Right ventricle myocardium inferior (tissue), 1 donor: Measurements from ENCODE around the gene ULK2. TPM values are rescaled to one million over a fixed set of nuclear protein-coding genes. Genes with fewer than 3 reads are reported as not detected.

Experiments used
- ATAC-seq: fragments of 200-7000 bp; cut with Tn5 transposase; one replicate; pipeline ENCODE4 v1.9.1; 2020; ENCODE audit warnings: mild to moderate bottlenecking, moderate library complexity
- DNase-seq: peaks from one replicate; pipeline ENCODE4 v3.0.0; 2021; ENCODE audit errors: missing footprints
- intact Hi-C: fragments of 100-400 bp; cut with DNase I; formaldehyde crosslinking; loops from one replicate; pipeline ENCODE4 v1.11.0; 2022
- total RNA-seq: library from RNA; stranded (reverse); fragmentation: NEBNext Ultra II Directional; extraction: Animal tissue kit (Norgen Biotek cat#: 25700); gene quantifications from one replicate; pipeline ENCODE4 v1.2.1, GENCODE V29; 2021
- donor health status: DM: no; HTN: yes; CAD: no; lungs with severe emphysema.

The ULK2 gene
- total RNA-seq, 1 donor from 2014 or later = 14.7 TPM

- DNase-seq (peak; percentile 55), ATAC-seq (no peak)
- intact Hi-C loops = no loop called here
Observed at GRCh38 chr17:19739241-19740201, 128.2 kb downstream of the ULK2 start.

DNA sequence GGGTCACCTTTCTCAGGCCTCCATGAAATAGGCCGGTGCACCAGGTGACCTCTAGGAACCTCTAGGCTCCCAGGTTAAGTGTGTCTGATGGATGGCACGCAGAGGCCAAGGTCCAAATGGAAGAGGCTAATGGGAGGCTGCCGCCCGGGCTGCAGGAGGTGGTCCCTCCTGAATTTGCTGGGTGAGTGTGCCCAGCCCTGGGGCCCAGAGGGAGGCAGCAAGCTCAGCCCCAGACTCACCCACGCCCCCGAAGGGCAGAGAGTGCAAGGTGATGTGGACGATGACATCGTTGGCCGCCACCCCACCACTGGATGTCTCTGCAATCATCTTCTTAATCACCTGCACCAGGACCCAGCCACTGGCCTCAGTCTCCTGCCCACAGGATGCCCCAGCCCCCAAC, 129.0 kb downstream of the ULK2 start:
- DNase-seq (peak; percentile 35), ATAC-seq (no peak)

DNA sequence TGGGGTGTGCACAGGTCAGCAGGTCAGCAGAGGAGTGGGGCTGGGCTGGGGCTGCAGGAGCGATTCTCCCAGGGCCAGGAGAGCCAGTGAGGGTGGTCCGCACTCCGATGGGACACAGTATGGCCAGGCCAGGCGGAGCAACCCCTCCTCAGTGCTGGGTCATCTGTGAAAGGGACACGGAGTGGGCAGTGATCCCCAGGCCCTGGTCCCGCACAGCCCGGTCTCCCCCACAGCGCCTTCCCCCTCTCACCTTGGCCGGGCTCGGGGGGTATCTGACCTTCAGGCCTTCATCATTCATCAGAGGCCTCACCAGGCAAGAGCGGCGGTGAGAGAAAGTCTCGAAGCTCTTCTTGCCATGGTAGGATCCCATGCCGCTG, 129.7 kb downstream of the ULK2 start:
- peak; percentile 8 for DNase-seq
- ATAC-seq = no peak

More for the DNA sequence above, 129.0 kb downstream of the ULK2 start:
- intact Hi-C loops = no loop called here

DNA sequence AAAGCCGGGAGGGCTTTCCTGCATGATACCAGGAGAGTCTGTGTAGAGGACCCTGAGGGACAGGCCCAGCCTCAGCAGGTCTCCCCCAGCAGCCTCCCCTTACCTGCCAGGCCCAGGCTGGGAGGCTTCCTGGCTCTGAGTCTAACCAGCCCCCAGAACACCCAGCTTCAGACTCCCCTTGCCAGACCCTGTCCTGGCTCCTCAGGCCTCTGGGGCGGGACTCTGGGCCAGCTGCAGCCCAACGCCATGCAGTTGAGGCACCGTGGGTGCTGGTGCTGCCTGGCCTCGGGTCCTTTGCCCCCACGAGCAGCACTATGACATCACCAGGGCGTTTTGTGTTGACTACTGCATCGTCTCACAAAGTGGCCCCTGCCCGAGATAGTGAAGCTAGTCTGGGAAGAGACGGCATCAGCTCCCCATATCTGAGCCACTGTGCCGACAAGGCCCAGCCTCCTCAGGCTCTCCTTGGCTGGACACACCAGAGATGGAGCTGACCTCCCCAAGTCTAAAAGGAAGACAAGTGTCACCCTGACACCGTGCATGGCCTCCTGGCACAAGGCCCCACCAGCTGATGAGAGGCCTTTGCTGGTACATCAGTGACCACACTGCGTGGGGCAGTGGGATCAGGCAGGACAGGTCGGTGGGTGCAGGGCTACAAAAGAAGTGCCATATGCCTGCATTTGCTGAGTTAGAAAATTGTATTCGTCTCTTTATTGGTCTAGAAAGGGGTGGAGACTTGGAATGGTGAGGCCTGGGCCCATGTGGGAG, 130.2 kb downstream of the ULK2 start:
- intact Hi-C loops = no loop called here
- peak; percentile 44 for DNase-seq
- no peak for ATAC-seq

More for the DNA sequence above, 129.7 kb downstream of the ULK2 start:
- intact Hi-C loops = no loop called here

GRCh38 chr17:19736071-19736470, 131.7 kb downstream of the ULK2 start:
- ATAC-seq (no peak), DNase-seq (no peak)
- intact Hi-C loops = no loop called here

DNA sequence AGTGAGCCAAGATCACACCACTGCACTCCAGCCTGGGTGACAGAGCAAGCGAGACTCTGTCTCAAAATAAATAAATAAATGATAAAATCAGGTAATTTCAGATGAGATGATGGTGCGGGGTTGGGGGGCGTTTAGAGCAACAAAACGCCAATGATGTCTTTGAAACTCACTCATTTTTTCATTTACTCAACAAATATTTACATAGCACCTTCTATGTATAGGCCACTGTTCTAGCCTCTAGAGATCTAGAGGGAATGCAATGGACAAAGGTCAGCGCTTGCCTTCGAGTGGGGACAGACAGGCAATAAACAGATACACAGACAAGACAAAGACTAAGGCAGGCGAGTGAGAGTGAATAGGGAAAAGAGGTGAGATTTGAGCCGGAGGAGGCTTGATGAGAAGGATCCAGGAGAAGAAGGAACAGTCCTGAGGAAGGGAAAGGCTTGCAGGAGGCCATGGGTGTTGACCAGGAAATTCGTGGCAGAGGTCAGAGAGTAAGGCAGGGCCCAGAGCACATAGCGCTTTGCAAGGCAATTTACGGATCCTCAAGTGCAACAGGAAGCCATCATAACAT, 133.7 kb downstream of the ULK2 start:
- ATAC-seq (no peak), DNase-seq (peak; percentile 4)
- intact Hi-C loops = no loop called here

DNA sequence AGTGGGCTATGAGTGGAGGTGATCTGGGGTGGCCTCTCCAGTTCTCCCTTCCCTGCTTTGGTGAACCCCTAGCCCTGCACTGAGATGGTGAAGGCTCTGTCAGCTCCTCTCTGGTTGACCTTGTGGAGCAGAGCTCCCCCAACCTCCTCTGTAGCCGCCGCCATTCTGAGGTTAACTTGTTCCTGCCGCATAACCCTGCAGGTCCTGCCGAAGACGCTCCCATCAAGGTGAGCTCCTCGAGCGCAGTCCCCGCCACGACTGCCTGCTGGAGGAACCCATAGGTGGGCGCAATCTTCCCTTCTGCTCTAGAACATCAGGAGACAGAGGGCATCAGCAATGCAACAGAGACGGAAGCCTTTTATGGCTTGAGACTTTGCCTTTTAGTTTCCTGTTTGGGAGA, 136.1 kb downstream of the ULK2 start:
- intact Hi-C loops = no loop called here
- ATAC-seq = no peak
- peak; percentile 23 for DNase-seq

DNA sequence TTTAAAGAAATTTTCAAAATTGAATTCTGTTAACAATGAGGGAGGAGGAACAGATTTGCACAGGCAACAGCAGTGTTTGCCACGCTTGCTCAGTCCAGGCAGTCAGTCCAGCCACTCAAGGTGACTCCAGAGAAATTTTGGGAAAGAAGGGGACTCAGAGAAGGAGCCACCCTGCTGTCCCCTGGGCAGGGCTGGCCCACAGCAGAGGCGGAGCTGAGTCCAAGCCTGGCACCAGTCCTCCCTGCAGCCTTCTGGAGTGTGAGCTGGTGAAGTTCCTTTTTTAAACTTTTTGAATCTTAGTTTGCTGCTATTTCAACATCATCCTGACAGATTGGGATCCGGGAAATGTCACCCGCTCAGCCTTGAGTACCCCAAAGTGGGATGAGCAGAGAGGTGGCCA, 136.9 kb downstream of the ULK2 start:
- intact Hi-C loops = no loop called here
- ATAC-seq = no peak
- peak; percentile 70 for DNase-seq

- intact Hi-C loops = loop anchor here (5.0 kb wide), 1 partner anchor 58 kb away; no protein-coding TSS in a partner anchor
- peak; percentile 60 for DNase-seq
- no peak for ATAC-seq
Observed at GRCh38 chr17:19729900-19730299, 137.8 kb downstream of the ULK2 start.

GRCh38 chr17:19728084-19728495, 139.6 kb downstream of the ULK2 start:
- DNase-seq (peak; percentile 95), ATAC-seq (peak; percentile 81)
- intact Hi-C loops = loop anchor here (5.0 kb wide), 1 partner anchor 56 kb away; no protein-coding TSS in a partner anchor

DNA sequence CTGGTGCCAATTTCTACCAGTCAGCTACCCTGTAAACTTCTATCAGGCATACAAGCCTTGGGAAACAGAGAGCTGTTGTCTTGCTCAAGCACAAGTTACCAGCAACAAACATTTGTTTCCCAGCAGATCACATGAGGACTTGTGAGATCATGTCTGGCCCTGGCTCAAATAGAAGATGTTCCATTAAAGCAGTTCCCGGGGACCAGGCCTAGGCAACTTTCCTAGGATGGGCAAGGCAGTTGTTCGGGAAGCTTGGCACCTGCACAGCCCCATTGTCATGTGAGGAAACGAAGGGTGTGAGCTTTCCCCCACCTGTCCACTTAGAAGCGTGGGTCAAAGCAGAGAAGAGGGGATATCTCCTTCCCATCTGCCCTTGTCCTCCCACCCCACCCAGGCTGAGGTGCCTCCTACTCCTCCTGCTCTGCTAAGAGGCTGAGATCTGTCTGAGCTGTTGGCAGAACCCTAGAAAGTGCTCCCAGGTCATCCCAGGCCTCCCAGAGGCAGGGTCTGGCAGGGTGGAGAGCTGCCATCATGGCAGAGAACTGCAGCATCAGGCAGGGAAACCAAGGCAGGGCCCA, 140.1 kb downstream of the ULK2 start:
- intact Hi-C loops = loop anchor here (5.0 kb wide), 1 partner anchor 55 kb away; no protein-coding TSS in a partner anchor
- no peak for DNase-seq
- peak; percentile 85 for ATAC-seq

- ATAC-seq = peak; percentile 9
- intact Hi-C loops = loop anchor here (5.0 kb wide), 1 partner anchor 55 kb away; no protein-coding TSS in a partner anchor
- no peak for DNase-seq
Observed at GRCh38 chr17:19726631-19727376, 140.9 kb downstream of the ULK2 start.

- DNase-seq (no peak), ATAC-seq (no peak)
- intact Hi-C loops = loop anchor here (5.0 kb wide), 1 partner anchor 53 kb away; no protein-coding TSS in a partner anchor
Observed at GRCh38 chr17:19725486-19725885, 142.2 kb downstream of the ULK2 start.

- no peak for ATAC-seq
- DNase-seq = peak; percentile 90
- intact Hi-C loops = loop anchor here (5.0 kb wide), 1 partner anchor 52 kb away; no protein-coding TSS in a partner anchor
Observed at GRCh38 chr17:19724501-19725420, 143.0 kb downstream of the ULK2 start.

- intact Hi-C loops = no loop called here
- no peak for ATAC-seq
- DNase-seq = no peak
Observed at GRCh38 chr17:19723964-19724363, 143.8 kb downstream of the ULK2 start.
